ENCODE results near the gene SPAM1. TPM values are rescaled to one million over a fixed set of nuclear protein-coding genes. Genes with fewer than 3 reads are reported as not detected.
A peak's percentile ranks its signal among the peaks of the same experiment; 100 is the strongest.
"Not testable (repeated sequence)": the region's sequence is repeated elsewhere in the genome, so short reads cannot be mapped to it uniquely, and the experiment has no call there.

Gene SPAM1
- total and polyA plus RNA-seq, 2 donors (not counting 1 experiment from before 2014, with no cell fraction given), result not detected

- no peaks in the 10 kb centered on the region for H4K20me1 ChIP-seq (ENCODE audit: control insufficient read depth, extremely low read depth, insufficient read depth, low read length)
- TF ChIP-seq CTCF (conservative IDR thresholded peaks at IDR 0.05 in 1 of 2, IDR thresholded peaks at IDR 0.05 in 1 of 2; ENCODE audit: low read depth in 1 of 2, low read length in 2 of 2) (no peak), EZH2 (IDR thresholded peaks at IDR 0.05; ENCODE audit: low read length, missing control alignments) (no peak)
- no peaks in the 10 kb centered on the region for H3K36me3 ChIP-seq (ENCODE audit: control insufficient read depth, insufficient read depth, low read length)
- no peak overlapping the region for H3K27ac ChIP-seq (ENCODE audit: insufficient read depth, low read length)
- no peaks in the 10 kb centered on the region for H3K4me1 ChIP-seq (ENCODE audit: control insufficient read depth, extremely low read depth, insufficient read depth, low read length)
- H3K9me3 ChIP-seq (ENCODE audit: control insufficient read depth, insufficient read depth, low read depth, low read length), result no peaks in the 10 kb centered on the region
- no peak overlapping the region for H3K4me3 ChIP-seq (replicated peaks in 1 of 4; ENCODE audit: control extremely low read depth in 1 of 4, insufficient read depth in 1 of 4, low read depth in 3 of 4, low read length in 4 of 4)
- no peak overlapping the region for H3K4me2 ChIP-seq (ENCODE audit: extremely low read depth, insufficient read depth, low read length)
- no peaks in the 10 kb centered on the region for H3K27me3 ChIP-seq (ENCODE audit: control insufficient read depth, insufficient read depth, low read length)
- no peaks in the 10 kb centered on the region for H3K79me2 ChIP-seq (ENCODE audit: control insufficient read depth, insufficient read depth, low read length)
- no peak overlapping the region for H3K9ac ChIP-seq (ENCODE audit: insufficient read depth, low read length)
- no peak overlapping the region for H2AFZ ChIP-seq (ENCODE audit: low read length)
- no peak for DNase-seq (ENCODE audit: low read depth in 2 of 2)
These were observed 73.9 kb downstream of the SPAM1 start for GRCh38 chr7:123998921-123999320.

GRCh38 chr7:123999703-124000102 is 74.7 kb downstream of the SPAM1 start:
- peak in 1 of 2 donors; percentile 22 for DNase-seq (ENCODE audit: low read depth in 2 of 2)
- H3K36me3 ChIP-seq (ENCODE audit: control insufficient read depth, insufficient read depth, low read length), result no peaks in the 10 kb centered on the region
- no peak overlapping the region for H3K27ac ChIP-seq (ENCODE audit: insufficient read depth, low read length)
- H4K20me1 ChIP-seq (ENCODE audit: control insufficient read depth, extremely low read depth, insufficient read depth, low read length), result no peaks in the 10 kb centered on the region
- no peaks in the 10 kb centered on the region for H3K9me3 ChIP-seq (ENCODE audit: control insufficient read depth, insufficient read depth, low read depth, low read length)
- no peaks in the 10 kb centered on the region for H3K79me2 ChIP-seq (ENCODE audit: control insufficient read depth, insufficient read depth, low read length)
- no peaks in the 10 kb centered on the region for H3K27me3 ChIP-seq (ENCODE audit: control insufficient read depth, insufficient read depth, low read length)
- no peak overlapping the region for H3K9ac ChIP-seq (ENCODE audit: insufficient read depth, low read length)
- H3K4me3 ChIP-seq (replicated peaks in 1 of 4; ENCODE audit: control extremely low read depth in 1 of 4, insufficient read depth in 1 of 4, low read depth in 3 of 4, low read length in 4 of 4), result no peak overlapping the region
- H3K4me2 ChIP-seq (ENCODE audit: extremely low read depth, insufficient read depth, low read length), result no peak overlapping the region
- H3K4me1 ChIP-seq (ENCODE audit: control insufficient read depth, extremely low read depth, insufficient read depth, low read length), result no peaks in the 10 kb centered on the region
- no peak overlapping the region for H2AFZ ChIP-seq (ENCODE audit: low read length)
- TF ChIP-seq EZH2 (IDR thresholded peaks at IDR 0.05; ENCODE audit: low read length, missing control alignments), result no peak
- TF ChIP-seq CTCF (conservative IDR thresholded peaks at IDR 0.05 in 1 of 2, IDR thresholded peaks at IDR 0.05 in 1 of 2; ENCODE audit: low read depth in 1 of 2, low read length in 2 of 2), result no peak

GRCh38 chr7:124008296-124008695 is 83.3 kb downstream of the SPAM1 start:
- not testable (repeated sequence) for H3K4me2 ChIP-seq (ENCODE audit: extremely low read depth, insufficient read depth, low read length); H4K20me1 ChIP-seq (ENCODE audit: control insufficient read depth, extremely low read depth, insufficient read depth, low read length); H3K4me3 ChIP-seq (replicated peaks in 1 of 4; ENCODE audit: control extremely low read depth in 1 of 4, insufficient read depth in 1 of 4, low read depth in 3 of 4, low read length in 4 of 4); H3K27ac ChIP-seq (ENCODE audit: insufficient read depth, low read length); H3K27me3 ChIP-seq (ENCODE audit: control insufficient read depth, insufficient read depth, low read length); H3K79me2 ChIP-seq (ENCODE audit: control insufficient read depth, insufficient read depth, low read length); H3K36me3 ChIP-seq (ENCODE audit: control insufficient read depth, insufficient read depth, low read length); DNase-seq (ENCODE audit: low read depth in 2 of 2); H3K4me1 ChIP-seq (ENCODE audit: control insufficient read depth, extremely low read depth, insufficient read depth, low read length); H3K9ac ChIP-seq (ENCODE audit: insufficient read depth, low read length); H3K9me3 ChIP-seq (ENCODE audit: control insufficient read depth, insufficient read depth, low read depth, low read length); H2AFZ ChIP-seq (ENCODE audit: low read length)

Data from fibroblast of lung (primary cell).